Measurements from ENCODE around the gene ZNF782. TPM values are rescaled to one million over a fixed set of nuclear protein-coding genes. Genes with fewer than 3 reads are reported as not detected.
"Not testable (repeated sequence)": the region's sequence is repeated elsewhere in the genome, so short reads cannot be mapped to it uniquely, and the experiment has no call there.

Gene ZNF782
- 4.0 TPM for total RNA-seq
- long read RNA-seq, partial matches to known transcripts: 0 of 2 reads
- long read RNA-seq, other reads (novel, unspliced or antisense): 1 of 2 reads

DNA sequence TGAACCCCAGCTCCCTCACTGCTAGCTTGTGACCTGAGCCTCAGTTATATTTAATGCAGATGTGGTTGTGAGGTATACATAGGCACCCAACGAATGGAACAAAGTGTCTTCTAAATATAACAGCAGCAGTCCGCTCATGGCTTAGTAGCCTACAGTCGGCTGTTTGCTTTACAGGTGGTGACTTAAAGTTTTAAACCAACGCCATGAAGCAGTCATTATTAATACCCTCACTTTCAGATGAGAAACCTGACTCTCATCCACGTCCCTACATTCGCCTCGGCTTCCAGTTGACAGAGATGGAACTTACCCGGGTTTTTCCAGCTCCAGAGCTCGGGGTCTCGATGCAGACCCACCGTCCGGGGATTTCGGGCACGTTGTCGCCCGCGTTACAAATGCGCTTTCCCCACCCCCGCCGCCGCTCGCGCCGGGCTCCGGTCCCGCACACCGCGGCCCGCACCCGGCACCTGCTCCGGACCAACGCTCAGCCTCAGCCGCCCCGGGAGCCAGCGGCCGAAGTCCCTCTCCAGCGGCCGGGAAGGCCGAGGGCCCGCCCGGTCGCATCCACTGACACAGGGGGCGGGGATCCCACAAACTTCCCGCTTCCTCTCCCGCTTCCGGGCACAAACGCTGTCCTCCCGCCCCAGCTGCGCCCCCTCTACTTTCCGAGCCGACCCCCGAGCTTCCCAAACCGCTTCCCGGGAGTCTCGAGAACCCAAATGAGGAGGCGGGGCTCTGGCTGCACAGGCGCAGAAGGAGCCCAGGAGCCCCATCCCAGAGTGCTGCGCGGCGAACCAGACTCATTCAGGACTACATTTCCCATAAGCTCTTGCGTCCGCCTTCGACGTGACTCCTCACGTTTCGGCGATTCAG is at the start of gene ZNF782:
ZNF782 (minus strand) TSS at position 734 of the 870 bp plus-strand sequence. CDS start 2,553 bp downstream, outside the sequence.
- DNase-seq (ENCODE audit: low spot score): peak; percentile 94

DNA sequence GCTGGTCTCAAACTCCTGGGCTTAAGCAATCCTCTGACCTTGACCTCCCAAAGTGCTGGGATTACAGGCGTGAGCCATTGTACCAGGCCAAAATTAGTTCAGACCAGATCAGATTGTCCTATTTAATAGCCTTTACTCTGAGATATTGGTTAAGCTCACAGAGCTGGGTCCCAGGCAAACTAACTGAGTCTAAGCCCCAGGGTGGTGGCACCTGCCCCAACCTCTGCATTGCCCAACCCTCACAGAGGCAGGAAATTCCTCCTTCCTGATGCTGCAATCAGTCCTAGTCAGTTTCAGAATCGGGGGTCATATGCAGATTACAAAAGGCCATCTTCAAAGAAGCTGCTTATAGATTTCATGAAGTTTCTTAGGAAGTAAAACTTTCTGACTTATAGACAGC is 45.7 kb upstream of the ZNF782 start:
- DNase-seq (ENCODE audit: low spot score): not testable (repeated sequence)

DNA sequence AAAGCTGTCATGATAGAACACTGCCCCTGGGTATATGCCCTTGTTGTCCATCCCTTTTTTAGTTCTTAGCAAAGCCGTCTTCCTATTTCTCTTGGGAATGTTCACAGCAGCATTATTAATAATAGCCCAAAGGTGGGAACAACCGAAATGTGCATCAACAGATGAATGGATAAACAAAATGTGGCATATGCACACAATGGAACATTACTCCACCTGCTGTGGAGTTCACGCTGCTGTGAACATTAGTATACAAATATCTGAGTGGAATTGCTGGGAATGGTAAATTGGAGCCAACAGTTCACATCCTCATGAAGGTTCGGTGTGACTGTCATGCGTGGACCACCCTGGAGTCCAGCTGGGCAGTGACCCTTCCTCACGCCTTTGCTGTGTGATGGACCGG is 37.8 kb upstream of the ZNF782 start:
- DNase-seq (ENCODE audit: low spot score): no peak

DNA sequence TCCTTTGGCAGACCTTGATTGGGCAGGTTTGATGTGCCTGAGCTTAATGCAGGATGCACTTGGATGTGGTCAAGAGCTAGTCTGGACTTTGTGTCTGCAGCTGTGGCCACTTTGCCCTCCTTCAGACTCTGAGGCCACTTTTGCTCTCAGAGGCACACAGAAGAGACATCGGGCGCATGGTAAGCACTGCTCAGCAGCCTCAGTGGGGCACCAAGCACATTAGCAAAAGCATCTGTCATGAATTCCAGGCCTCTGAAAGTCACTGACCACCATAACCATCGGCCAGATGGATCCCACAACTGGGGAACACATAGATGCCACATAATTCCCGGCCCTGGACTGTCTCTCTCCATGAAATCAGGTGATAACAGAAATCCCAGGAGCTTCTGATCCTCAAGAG is 34.3 kb upstream of the ZNF782 start:
- DNase-seq (ENCODE audit: low spot score): no peak

DNA sequence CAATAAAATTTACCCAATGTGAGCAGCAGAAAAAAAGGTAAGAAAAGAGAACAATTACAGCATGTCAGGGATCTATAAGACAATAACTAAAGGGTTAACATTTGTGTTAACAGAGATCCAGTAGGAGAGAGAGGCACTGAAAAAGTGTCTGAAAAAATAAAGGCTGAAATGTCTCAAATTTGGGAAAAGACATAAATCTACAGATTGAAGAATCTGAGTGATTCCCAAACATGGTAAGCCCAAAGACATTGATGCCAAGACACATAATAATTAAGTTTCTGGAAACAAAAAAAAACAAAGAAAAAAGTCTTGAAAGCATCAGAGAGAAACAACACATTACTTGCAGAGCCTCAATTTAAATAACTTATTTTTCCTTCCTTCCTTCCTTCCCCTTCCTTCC is 31.1 kb upstream of the ZNF782 start:
- DNase-seq (ENCODE audit: low spot score): no peak

DNA sequence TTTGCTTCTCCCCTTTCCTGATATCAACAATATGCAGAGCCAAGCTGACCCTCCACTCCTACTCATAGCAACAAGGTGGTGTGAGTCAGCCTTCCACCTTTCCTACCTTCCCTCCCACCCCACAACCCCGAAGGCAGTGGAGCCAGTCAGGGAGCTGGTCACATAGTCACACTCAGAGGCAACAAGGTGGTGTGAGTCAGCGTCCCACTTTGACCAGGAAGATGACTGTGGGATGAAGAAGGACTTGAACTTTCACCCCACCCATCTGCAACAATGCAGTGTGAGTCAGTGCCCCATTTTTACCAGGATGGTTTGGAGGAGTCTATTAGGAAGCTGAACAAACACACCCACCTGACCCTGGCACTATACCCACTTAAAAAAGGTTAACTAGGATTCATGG is 30.1 kb upstream of the ZNF782 start:
- no peak for DNase-seq (ENCODE audit: low spot score)

DNA sequence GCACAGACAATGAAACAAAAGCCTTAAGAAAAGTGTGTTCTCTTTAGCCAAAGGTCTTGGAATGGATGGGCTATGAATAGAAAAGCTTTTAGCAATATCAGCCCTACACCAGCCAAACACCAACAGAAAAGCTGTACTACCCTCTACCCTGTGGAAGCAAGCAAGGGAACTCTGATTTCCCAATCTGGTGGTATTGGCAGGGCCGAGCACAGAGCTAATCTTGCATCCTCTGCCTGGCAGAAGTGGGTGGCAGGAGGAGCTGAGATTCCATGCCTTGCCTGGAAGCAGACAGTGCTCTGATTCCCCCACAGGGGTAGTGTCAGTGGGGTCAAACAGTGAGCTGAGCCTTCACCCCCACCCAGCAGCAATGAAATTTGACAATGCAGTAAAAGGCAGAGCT is 29.6 kb upstream of the ZNF782 start:
- no peak for DNase-seq (ENCODE audit: low spot score)

DNA sequence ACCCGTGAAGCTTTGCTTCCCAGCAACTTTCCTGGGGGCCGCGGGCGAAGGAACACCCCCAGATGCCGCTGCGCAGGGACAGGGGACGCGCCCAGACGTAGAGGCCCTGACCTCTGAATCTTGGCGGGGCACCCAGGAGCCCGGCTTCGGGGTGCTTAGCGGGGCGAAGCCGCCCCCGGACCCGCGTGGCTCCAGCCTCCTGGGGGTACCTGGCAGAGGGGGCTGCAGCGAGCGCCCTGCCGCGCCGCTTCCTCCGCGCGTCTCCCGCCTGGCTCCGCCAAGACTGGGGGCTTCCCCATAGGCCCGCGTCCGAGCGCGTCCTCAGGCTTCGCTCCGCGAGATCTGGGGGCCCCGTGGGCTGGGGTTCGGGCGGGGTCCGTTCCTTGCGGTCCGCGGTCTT is 23.0 kb upstream of the ZNF782 start:
- DNase-seq (ENCODE audit: low spot score): no peak

DNA sequence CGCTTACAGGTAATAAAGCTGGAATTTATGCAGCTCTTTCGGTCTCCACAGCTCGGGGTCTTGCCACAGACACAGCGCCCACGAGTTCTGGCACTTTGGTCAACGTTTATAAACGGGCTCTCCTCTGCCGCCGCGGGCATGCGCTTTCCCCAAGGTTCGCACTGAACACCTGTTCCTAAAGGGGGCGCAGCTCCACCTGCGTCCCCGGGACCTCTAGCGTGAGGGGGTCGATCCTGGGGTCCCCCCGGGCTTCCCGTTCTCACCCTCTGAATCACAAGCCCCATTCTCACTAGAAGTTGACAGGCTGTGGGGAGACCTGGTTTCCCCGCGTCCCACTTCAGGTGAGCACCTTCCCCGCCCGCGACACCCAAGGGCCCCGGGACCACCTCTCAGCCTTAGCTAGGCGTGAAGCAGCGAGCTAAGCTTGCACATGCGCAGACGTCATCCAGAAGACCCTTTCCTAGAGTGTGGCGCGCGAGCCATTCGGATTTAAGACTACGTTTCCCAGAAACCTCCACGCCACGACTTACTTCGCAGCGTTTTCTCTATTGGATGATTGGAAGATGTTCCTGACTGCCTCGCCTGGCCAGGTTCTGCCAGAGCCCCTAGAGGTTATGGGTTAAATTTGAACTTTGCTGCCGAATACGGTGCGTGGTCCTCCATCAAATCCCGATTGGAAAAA is 21.3 kb upstream of the ZNF782 start:
- DNase-seq (ENCODE audit: low spot score): no peak

DNA sequence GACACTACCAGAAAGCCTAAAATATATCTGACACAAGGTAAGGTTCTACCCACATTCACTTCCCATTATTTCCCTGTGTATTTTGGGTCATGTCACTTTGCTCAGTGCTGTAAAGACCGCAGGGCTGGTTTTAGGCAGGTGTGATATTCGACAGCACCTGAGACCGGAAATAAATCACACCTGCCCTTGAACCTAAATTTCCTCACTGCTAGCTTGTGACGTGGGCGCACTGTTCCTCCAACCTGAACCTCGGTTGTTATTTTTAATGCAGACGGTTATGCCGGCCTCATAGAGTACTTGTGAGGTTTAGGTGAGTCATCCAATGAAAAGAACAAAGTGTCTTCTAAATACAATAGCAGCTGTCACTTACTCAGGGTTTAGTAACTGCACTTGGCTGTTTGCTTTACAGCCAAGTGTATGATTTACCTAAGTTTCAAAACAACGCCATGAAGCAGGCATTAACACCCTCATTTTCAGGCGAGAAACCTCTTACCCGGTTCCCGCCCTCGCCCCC is 20.7 kb upstream of the ZNF782 start:
- DNase-seq (ENCODE audit: low spot score): no peak

DNA sequence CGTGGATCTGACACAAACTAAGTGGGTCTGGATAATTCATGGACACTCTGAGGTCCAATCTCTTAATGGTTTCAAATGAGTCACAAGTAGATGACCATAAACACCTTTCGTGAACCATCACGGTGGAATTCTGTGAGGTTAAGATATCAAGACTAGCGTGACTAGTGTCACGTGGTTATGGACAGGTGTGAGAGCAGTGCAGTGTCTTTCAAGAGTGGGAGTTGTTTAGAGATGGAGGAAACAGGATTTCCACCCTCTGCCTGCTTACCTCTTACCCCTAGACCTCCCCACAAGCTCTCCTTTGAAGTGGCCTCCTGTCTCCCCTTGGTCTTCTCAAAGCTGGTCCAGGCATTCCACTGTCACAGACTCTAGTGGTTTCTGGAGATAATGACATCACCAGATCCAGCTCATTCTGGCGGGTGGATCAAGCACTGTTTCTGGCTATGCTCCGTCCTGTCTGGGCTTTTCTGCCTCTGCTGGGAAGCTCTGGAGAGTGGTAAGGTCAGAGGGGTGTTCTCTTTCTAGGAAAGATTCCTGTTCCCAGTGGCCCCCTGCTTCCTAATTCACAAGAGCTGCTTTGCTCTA is 20.0 kb upstream of the ZNF782 start:
- DNase-seq (ENCODE audit: low spot score): no peak

DNA sequence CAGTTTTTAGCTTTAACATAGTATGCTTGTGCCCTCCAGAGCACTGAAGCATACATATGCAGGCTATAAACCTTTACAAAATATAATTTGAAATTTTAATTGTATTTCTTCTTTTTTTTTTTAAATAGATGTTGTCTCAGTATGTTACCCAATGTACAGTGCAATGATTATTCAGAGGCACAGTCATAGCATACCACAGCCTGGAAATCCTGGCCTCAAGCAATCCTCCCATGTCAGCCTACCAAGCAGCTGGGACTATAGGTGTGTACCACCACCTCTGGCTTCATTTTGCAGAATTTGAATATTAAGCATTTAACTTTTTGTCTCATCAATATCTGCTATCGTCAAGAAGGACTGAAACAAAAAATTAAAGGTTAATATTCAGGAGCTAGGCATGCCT is 16.9 kb upstream of the ZNF782 start:
- no peak for DNase-seq (ENCODE audit: low spot score)

DNA sequence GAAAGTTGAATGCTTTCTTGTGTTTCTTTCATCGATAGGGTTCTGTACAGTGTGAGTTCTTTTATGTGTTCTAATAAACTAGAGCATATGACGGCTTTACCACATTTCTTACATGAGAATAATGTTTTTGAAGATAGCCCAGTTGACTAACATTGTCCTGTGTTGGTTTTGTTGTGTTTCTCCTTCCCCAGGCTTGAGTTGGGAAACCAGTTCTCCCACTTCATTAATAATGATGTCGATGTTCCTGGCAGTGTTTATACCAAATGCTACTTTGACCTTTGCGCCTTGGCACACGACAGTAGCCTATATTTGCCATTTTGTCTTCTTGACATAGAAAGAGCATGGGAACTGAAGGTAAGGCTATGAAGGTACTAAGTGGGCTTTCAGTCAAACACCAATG is 14.4 kb upstream of the ZNF782 start:
- DNase-seq (ENCODE audit: low spot score): no peak

DNA sequence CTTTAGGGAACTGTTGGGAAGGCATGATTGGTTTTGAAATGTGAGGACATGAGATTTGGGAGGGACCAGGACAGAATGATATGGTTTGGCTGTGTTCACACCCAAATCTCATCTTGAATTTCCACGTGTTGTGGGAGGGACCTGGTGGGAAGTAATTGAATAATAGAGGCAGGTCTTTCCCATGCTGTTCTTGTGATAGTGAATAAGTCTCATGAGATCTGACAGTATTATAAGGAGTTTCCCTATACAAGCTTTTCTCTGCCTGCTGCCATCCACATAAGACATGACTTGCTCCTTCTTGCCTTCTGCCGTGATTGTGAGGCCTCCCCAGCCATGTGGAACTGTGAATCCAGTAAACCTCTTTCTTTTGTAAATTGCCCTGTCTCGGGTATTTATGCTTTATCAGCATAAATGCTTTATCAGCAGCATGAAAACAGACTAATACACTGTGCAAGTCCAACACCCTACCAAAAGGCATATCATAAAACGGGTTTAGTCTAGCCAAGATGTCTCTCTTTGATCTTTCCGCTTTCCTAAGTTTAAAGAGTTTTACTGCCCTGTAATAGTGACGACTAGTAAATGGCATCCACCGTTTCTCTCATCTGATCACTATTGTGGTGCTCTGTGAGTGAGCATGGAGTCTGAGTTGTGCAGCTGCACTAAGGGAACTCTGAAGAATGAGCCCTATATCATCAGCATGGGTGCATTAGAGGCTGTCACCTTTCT is 12.9 kb upstream of the ZNF782 start:
- no peak for DNase-seq (ENCODE audit: low spot score)

DNA sequence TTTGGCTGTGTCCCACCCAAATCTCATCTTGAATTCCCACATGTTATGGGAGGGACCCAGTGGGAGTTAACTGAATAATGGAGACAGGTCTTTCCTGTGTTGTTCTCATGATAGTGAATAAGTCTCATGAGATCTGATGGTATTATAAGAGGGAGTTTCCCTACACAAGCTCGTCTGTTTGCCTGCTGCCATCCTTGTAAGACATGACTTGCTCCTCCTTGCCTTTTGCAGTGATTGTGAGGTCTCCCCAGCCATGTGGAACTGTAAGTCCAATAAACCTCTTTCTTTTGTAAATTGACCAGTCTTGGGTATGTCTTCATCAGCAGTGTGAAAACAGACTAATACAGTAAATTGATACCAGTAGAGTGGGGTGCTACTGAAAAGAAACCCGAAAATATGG is 10.9 kb upstream of the ZNF782 start:
- not testable (repeated sequence) for DNase-seq (ENCODE audit: low spot score)

DNA sequence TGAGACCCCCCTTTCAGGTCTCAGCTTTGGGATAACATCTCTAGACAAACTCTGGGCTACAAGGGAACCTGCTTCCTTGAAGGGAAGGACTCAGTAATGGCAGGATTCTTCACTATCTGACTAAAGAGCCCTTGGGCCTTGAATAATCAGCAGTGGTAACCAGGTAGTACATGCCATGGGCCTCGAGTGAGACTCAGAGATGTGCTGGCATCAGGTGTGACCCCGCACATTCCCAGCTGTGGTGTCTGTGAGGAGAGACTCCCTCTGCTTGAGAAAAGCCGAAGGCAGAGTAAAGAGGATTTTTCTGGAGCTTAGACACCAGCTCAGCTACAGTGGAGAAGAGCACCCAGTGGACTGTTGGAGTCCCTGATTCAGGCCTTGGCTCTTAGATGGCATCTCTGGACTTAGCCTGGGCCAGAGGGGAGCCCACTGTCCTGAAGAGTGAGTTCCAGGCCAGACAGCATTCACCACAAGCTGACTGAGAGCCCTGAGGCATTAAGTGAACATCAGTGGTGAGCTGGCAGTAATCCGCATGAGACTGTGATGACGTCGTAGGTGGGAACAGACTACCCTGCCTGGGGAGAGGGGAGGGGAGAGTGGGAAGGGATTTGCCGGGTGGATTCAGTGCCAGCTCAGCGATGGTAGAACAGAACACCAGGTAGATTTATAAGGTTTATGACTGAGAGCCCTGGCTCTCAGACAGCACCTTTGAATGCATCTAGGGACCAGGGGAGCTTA is 5.3 kb upstream of the ZNF782 start:
- no peak for DNase-seq (ENCODE audit: low spot score)

DNA sequence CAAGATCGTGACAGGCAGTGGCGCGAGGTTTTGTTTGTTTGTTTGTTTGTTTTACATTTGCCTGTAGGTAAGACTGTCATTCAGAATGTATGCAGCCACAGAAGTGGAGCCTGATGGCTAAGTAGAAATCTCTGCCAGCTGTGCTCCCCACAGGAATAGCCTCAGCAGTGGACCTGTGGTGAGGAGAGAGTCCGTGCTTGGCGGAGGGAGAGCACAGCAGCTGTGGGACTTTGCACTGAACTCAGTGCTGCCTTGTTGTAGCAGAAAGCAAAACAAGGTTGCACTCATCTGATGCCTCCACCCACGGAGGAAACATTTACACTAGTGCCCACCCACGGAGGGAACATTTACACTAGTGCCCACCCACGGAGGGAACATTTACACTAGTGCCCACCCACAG is 4.4 kb upstream of the ZNF782 start:
- DNase-seq (ENCODE audit: low spot score): no peak

DNA sequence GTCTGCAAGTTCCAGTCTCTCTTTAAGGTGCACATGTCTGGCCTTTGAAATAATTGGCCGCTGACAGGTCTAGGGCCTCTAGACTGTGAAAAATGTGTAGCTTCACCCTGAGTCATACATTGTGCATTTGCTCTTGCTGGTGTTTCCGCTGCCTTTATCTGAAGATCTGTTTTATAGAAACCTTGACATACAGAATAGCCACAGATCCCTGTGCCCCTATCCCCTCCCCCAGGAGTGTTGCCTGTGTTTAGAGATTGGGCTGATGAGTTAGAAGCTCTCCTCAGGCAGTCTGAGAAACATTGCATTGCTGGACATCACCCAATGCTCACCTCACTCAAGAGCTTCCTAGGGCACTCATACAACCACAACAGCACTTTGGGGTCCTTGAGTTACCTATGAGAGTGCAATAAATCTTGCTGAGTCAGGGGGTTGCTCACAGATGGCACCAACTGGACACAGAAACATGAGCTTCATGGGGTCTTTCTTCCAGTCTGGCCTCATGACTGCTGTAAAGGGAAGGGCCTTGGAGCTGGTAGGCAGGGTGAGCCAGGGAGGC is 3.8 kb upstream of the ZNF782 start:
- DNase-seq (ENCODE audit: low spot score): no peak

DNA sequence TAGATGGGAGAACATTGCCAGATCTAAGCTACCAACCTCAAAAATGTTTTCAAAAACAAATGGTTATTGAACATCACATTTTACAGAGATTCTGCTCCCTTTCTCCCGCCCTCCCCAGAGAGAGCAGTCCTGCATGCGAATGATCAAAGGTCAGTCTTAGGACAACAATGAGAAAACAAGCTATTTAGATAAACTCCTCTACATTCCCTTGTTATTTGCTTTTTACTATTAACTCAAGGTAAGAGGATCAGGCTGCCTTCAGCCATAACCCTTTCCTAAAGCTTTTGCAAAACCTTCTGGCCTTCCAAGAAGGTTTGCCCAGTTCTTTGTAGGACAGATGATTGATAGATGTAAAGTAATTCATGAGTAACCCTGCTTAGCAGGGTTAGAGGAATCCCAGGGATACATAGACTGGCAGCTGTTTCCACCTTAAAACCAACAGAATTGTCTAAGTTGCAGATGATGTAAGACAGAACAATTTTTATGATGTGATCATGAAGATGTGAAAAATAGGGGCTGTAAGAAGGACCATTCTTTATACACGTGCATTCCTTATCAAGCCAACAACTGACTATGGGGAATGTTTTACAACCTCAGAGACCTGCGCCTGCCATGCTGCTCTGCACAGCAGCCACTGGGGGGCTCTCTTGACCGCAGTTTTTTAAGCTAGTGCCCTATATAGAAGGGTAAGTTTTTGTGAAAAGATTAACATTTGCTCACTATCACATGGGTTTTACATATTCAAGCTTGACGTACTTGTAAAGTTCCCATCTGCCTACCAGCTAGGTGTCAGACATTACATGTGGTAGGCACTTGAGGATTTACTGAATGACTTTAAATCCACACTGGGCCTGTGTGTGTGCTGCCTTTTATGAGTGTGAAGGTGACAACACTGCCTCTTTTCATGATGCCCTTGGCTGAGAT is 2.3 kb upstream of the ZNF782 start:
- no peak for DNase-seq (ENCODE audit: low spot score)

Data from mesenteric fat pad (tissue), 1 donor.